H9 (cell line): ENCODE measurements around the gene CSRNP3. TPM values are rescaled to one million over a fixed set of nuclear protein-coding genes. Genes with fewer than 3 reads are reported as not detected.

Experiments used
- DNase-seq: peaks from one replicate; pipeline ENCODE4 v3.0.0-alpha.2; 2017
- H2AFZ ChIP-seq: one replicate; pipeline ENCODE4 v1.6.1; 2013; ENCODE audit warnings: mild to moderate bottlenecking, low read length, control low read depth, moderate library complexity
- H2AK5ac ChIP-seq: 2 replicates; pipeline ENCODE4 v1.6.1; 2013; ENCODE audit warnings: low read length, control low read depth, mixed read lengths; ENCODE audit not compliant: insufficient read length
- H2BK120ac ChIP-seq: one replicate; pipeline ENCODE4 v1.6.1; 2013; ENCODE audit warnings: low read depth, mild to moderate bottlenecking, low read length, control low read depth, inconsistent platforms; ENCODE audit not compliant: poor library complexity, severe bottlenecking
- H2BK12ac ChIP-seq: 2 replicates; pipeline ENCODE4 v1.6.1; 2013; ENCODE audit warnings: low read length, control low read depth, mixed read lengths, low read depth; ENCODE audit not compliant: insufficient read length
- H2BK15ac ChIP-seq: 2 replicates; pipeline ENCODE4 v1.6.1; 2013; ENCODE audit warnings: low read depth, low read length, control low read depth
- H2BK20ac ChIP-seq: one replicate; pipeline ENCODE4 v1.6.1; 2013; ENCODE audit warnings: low read depth, mild to moderate bottlenecking, low read length, control low read depth, inconsistent platforms; ENCODE audit not compliant: poor library complexity, severe bottlenecking
- H2BK5ac ChIP-seq: 2 replicates; pipeline ENCODE4 v1.6.1; 2013; ENCODE audit warnings: low read length, control low read depth, mixed read lengths; ENCODE audit not compliant: insufficient read length
- H3K14ac ChIP-seq: 2 replicates; pipeline ENCODE4 v1.6.1; 2013; ENCODE audit warnings: low read length, control low read depth; ENCODE audit not compliant: insufficient read depth
- H3K18ac ChIP-seq: 2 replicates; pipeline ENCODE4 v1.6.1; 2013; ENCODE audit warnings: low read depth, mild to moderate bottlenecking, mixed read lengths, low read length, control low read depth; ENCODE audit not compliant: insufficient read length
- H3K23ac ChIP-seq: 2 replicates; pipeline ENCODE4 v1.6.1; 2013; ENCODE audit warnings: low read length, control low read depth, mixed read lengths, low read depth; ENCODE audit not compliant: insufficient read length
- H3K23me2 ChIP-seq: 2 replicates; pipeline ENCODE4 v1.6.1; 2013; ENCODE audit warnings: low read depth, mild to moderate bottlenecking, mixed read lengths, low read length, control low read depth; ENCODE audit not compliant: insufficient read length, poor library complexity, severe bottlenecking
- H3K27ac ChIP-seq: 2 replicates; pipeline ENCODE4 v1.5.1; 2013; ENCODE audit warnings: low read length, control low read depth, mixed read lengths, low read depth; ENCODE audit not compliant: insufficient read length
- H3K27me3 ChIP-seq: 2 replicates; pipeline ENCODE4 v1.6.1; 2013; ENCODE audit warnings: low read length, control low read depth, inconsistent platforms; ENCODE audit not compliant: insufficient read depth
- H3K4ac ChIP-seq: 2 replicates; pipeline ENCODE4 v1.6.1; 2013; ENCODE audit warnings: low read depth, mild to moderate bottlenecking, control low read depth, inconsistent platforms, low read length, moderate library complexity
- H3K4me1 ChIP-seq: 2 replicates; pipeline ENCODE4 v1.6.1; 2013; ENCODE audit warnings: low read length, control low read depth, inconsistent platforms; ENCODE audit not compliant: insufficient read depth
- H3K4me2 ChIP-seq: 2 replicates; pipeline ENCODE4 v1.6.1; 2013; ENCODE audit warnings: low read length, control low read depth, mixed read lengths; ENCODE audit not compliant: insufficient read length, insufficient read depth
- H3K56ac ChIP-seq: 2 replicates; pipeline ENCODE4 v1.6.1; 2013; ENCODE audit warnings: low read depth, mild to moderate bottlenecking, mixed read lengths, low read length, control low read depth; ENCODE audit not compliant: insufficient read length
- H3K79me1 ChIP-seq: 2 replicates; pipeline ENCODE4 v1.6.1; 2013; ENCODE audit warnings: low read depth, mild to moderate bottlenecking, moderate library complexity, low read length, control low read depth, inconsistent platforms; ENCODE audit not compliant: insufficient read depth, poor library complexity, severe bottlenecking
- H3K79me2 ChIP-seq: 2 replicates; pipeline ENCODE4 v1.6.1; 2013; ENCODE audit warnings: low read length, control low read depth, inconsistent platforms; ENCODE audit not compliant: insufficient read depth
- H3K9ac ChIP-seq: 2 replicates; pipeline ENCODE4 v1.6.1; 2013; ENCODE audit warnings: low read length, control low read depth, mixed read lengths; ENCODE audit not compliant: insufficient read length; ENCODE audit errors: extremely low read depth
- H3K9me3 ChIP-seq: one replicate; pipeline ENCODE4 v1.6.1; 2013; ENCODE audit warnings: low read depth, low read length, inconsistent platforms; ENCODE audit not compliant: control insufficient read depth
- H3T11ph ChIP-seq: one replicate; pipeline ENCODE4 v1.6.1; 2013; ENCODE audit warnings: mild to moderate bottlenecking, low read length, control low read depth, inconsistent platforms
- H4K20me1 ChIP-seq: one replicate; pipeline ENCODE4 v1.6.1; 2013; ENCODE audit not compliant: control insufficient read depth, insufficient read length, insufficient read depth
- H4K5ac ChIP-seq: 2 replicates; pipeline ENCODE4 v1.6.1; 2013; ENCODE audit warnings: low read depth, mild to moderate bottlenecking, mixed read lengths, low read length, control low read depth; ENCODE audit not compliant: insufficient read length
- H4K8ac ChIP-seq: replicated peaks from 2 replicates; pipeline ENCODE4 v1.6.1; 2013; ENCODE audit warnings: low read length, control low read depth, mixed read lengths, low read depth; ENCODE audit not compliant: insufficient read length
- H4K91ac ChIP-seq: 2 replicates; pipeline ENCODE4 v1.6.1; 2013; ENCODE audit warnings: low read depth, mild to moderate bottlenecking, moderate library complexity, mixed read lengths, low read length, control low read depth; ENCODE audit not compliant: insufficient read length
- H3K27ac Mint-ChIP-seq, 3 experiments: 2 replicates in 2 of 3; 3 replicates in 1 of 3; pipeline ENCODE4 v1.8.0; 2020 to 2021; ENCODE audit warnings: mixed read lengths in 3 of 3, mild to moderate bottlenecking in 1 of 3, moderate library complexity in 1 of 3
- H3K27me3 Mint-ChIP-seq: 2 replicates; pipeline ENCODE4 v1.8.0; 2021; ENCODE audit warnings: low read depth, mild to moderate bottlenecking, moderate library complexity, mixed read lengths
- H3K36me3 Mint-ChIP-seq, 3 experiments: 2 replicates in 2 of 3; 3 replicates in 1 of 3; pipeline ENCODE4 v1.8.0; 2020 to 2021; ENCODE audit warnings: low read depth in 3 of 3, mixed read lengths in 3 of 3; ENCODE audit not compliant: insufficient read depth in 1 of 3
- H3K4me1 Mint-ChIP-seq, 2 experiments: 2 replicates each; pipeline ENCODE4 v1.8.0; 2020; ENCODE audit warnings: mixed read lengths in 2 of 2
- H3K4me3 Mint-ChIP-seq, 2 experiments: 2 replicates in 1 of 2; 3 replicates in 1 of 2; pipeline ENCODE4 v1.8.0; 2020 to 2021; ENCODE audit warnings: mild to moderate bottlenecking in 2 of 2, mixed read lengths in 2 of 2, moderate library complexity in 1 of 2
- H3K9me3 Mint-ChIP-seq, 2 experiments: 2 replicates in 1 of 2; 3 replicates in 1 of 2; pipeline ENCODE4 v1.8.0; 2020; ENCODE audit warnings: mild to moderate bottlenecking in 2 of 2, mixed read lengths in 2 of 2, moderate library complexity in 1 of 2
- CTCF ChIP-seq: fragments of 200-600 bp; sonication (generic); conservative IDR thresholded peaks from 3 replicates; pipeline ENCODE4 v1.8.0; 2021; ENCODE audit warnings: antibody characterized with exemption, mild to moderate bottlenecking
- WGBS: extraction: QIAGEN DNeasy Blood & Tissue Kit; methylation state at CpG from one replicate; pipeline ENCODE4 v1.1.7; 2013; ENCODE audit warnings: missing lambda C conversion rate, low lambda C conversion rate, mixed read lengths; ENCODE audit not compliant: insufficient read length; ENCODE audit errors: extremely low coverage; 5-methylcytosine and 5-hydroxymethylcytosine counted together
- total RNA-seq: library from RNA; stranded (reverse); gene quantifications from 2 replicates; pipeline ENCODE4 v1.2.1, GENCODE V29; 2021

Gene CSRNP3
- total RNA-seq, 1 experiment from 2014 or later: 3.6 TPM

DNA sequence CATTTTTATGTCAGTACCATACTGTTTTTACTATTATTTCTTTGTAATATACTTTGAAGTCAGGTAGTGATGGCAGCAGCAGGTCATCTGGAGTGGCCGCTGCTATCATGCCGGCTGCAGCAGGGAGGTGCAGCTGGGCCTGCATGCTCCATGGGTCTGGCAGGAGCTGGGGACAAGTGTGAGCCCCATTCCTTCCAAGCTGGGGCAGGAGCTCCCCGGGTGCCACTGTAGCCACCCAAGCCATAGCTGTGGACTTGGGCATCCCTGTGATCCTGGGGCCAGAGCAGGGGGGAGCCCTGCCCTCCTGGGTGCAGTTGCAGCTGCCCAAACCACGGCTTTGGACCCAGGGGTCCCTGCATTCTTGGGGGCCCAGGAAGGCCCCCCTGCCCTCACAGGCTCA, 59.2 kb downstream of the CSRNP3 start:
- no peak overlapping the region for H3K14ac ChIP-seq
- H3K9ac ChIP-seq: no peak overlapping the region
- no peaks in the 10 kb centered on the region for H3K9me3 ChIP-seq
- H3K4me1 Mint-ChIP-seq: peaks cover 6 to 11% of the 10 kb centered on the region in 2 experiments
- no peaks in the 10 kb centered on the region for H3K79me2 ChIP-seq
- no peaks in the 10 kb centered on the region for H3K27me3 ChIP-seq
- no peak overlapping the region for H2BK12ac ChIP-seq
- no peak overlapping the region for H2BK20ac ChIP-seq
- no peak overlapping the region for H3T11ph ChIP-seq
- no peak overlapping the region for H2AFZ ChIP-seq
- H4K20me1 ChIP-seq: no peaks in the 10 kb centered on the region
- peaks cover 4 to 13% (median 8%) of the 10 kb centered on the region in 3 experiments; a peak in 6 of 7 replicates for H3K36me3 Mint-ChIP-seq
- no peak overlapping the region for H4K91ac ChIP-seq
- no peak overlapping the region for H2BK5ac ChIP-seq
- H3K4ac ChIP-seq: no peak overlapping the region
- no peak overlapping the region for H3K27ac ChIP-seq
- H4K8ac ChIP-seq: no peak overlapping the region
- no peak overlapping the region for H3K56ac ChIP-seq
- H2BK15ac ChIP-seq: no peak overlapping the region
- H3K23me2 ChIP-seq: no peaks in the 10 kb centered on the region
- DNase-seq: no peak
- H4K5ac ChIP-seq: no peak overlapping the region
- no peak overlapping the region for H3K4me2 ChIP-seq
- H2BK120ac ChIP-seq: no peak overlapping the region
- H3K4me3 Mint-ChIP-seq: no peak overlapping the region
- H3K9me3 Mint-ChIP-seq: peaks cover 0 to 8% of the 10 kb centered on the region in 2 experiments; a peak in 3 of 5 replicates
- no peaks in the 10 kb centered on the region for H3K79me1 ChIP-seq
- H3K4me1 ChIP-seq: peaks cover 2% of the 10 kb centered on the region; the same call in 1 of the 2 replicates
- no peak for TF ChIP-seq CTCF
- no CpG with 5 or more reads among the region's 4 CpGs for WGBS
- H3K18ac ChIP-seq: no peak overlapping the region
- peak overlapping the region in 1 of 3 experiments; percentile 55; a peak in 1 of 7 replicates for H3K27ac Mint-ChIP-seq
- no peaks in the 10 kb centered on the region for H3K27me3 Mint-ChIP-seq
- H3K23ac ChIP-seq: no peak overlapping the region
- H2AK5ac ChIP-seq: no peak overlapping the region
